ENCODE measurements around the gene PCMTD2. TPM values are rescaled to one million over a fixed set of nuclear protein-coding genes. Genes with fewer than 3 reads are reported as not detected.

PCMTD2 gene
- total and polyA plus RNA-seq, 2 of the 8 experiments (the other 6 are each of a cell fraction or from before 2014, with no cell fraction given) = 21.4 to 55.1 TPM

DNA sequence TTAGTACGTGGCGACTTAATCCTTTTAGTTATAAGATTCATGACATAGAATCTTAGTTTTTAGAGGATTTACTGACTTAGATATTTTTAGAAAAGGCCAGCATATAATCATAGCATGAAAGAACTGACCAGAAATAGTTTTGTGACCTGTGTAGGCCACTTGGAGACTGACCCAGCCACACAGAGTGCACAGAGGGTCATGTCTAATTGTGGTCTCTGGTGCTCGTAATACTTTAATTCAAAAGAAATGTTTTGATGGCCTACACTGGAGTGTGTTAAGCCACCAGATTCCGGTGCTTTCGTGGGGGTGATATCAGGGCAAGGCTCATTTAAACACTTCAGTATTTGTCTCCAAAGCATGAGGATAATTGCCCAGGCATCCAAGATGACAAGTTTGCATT lies 11.4 kb downstream of the PCMTD2 start (continued):
- TF ChIP-seq, protein P1, sequence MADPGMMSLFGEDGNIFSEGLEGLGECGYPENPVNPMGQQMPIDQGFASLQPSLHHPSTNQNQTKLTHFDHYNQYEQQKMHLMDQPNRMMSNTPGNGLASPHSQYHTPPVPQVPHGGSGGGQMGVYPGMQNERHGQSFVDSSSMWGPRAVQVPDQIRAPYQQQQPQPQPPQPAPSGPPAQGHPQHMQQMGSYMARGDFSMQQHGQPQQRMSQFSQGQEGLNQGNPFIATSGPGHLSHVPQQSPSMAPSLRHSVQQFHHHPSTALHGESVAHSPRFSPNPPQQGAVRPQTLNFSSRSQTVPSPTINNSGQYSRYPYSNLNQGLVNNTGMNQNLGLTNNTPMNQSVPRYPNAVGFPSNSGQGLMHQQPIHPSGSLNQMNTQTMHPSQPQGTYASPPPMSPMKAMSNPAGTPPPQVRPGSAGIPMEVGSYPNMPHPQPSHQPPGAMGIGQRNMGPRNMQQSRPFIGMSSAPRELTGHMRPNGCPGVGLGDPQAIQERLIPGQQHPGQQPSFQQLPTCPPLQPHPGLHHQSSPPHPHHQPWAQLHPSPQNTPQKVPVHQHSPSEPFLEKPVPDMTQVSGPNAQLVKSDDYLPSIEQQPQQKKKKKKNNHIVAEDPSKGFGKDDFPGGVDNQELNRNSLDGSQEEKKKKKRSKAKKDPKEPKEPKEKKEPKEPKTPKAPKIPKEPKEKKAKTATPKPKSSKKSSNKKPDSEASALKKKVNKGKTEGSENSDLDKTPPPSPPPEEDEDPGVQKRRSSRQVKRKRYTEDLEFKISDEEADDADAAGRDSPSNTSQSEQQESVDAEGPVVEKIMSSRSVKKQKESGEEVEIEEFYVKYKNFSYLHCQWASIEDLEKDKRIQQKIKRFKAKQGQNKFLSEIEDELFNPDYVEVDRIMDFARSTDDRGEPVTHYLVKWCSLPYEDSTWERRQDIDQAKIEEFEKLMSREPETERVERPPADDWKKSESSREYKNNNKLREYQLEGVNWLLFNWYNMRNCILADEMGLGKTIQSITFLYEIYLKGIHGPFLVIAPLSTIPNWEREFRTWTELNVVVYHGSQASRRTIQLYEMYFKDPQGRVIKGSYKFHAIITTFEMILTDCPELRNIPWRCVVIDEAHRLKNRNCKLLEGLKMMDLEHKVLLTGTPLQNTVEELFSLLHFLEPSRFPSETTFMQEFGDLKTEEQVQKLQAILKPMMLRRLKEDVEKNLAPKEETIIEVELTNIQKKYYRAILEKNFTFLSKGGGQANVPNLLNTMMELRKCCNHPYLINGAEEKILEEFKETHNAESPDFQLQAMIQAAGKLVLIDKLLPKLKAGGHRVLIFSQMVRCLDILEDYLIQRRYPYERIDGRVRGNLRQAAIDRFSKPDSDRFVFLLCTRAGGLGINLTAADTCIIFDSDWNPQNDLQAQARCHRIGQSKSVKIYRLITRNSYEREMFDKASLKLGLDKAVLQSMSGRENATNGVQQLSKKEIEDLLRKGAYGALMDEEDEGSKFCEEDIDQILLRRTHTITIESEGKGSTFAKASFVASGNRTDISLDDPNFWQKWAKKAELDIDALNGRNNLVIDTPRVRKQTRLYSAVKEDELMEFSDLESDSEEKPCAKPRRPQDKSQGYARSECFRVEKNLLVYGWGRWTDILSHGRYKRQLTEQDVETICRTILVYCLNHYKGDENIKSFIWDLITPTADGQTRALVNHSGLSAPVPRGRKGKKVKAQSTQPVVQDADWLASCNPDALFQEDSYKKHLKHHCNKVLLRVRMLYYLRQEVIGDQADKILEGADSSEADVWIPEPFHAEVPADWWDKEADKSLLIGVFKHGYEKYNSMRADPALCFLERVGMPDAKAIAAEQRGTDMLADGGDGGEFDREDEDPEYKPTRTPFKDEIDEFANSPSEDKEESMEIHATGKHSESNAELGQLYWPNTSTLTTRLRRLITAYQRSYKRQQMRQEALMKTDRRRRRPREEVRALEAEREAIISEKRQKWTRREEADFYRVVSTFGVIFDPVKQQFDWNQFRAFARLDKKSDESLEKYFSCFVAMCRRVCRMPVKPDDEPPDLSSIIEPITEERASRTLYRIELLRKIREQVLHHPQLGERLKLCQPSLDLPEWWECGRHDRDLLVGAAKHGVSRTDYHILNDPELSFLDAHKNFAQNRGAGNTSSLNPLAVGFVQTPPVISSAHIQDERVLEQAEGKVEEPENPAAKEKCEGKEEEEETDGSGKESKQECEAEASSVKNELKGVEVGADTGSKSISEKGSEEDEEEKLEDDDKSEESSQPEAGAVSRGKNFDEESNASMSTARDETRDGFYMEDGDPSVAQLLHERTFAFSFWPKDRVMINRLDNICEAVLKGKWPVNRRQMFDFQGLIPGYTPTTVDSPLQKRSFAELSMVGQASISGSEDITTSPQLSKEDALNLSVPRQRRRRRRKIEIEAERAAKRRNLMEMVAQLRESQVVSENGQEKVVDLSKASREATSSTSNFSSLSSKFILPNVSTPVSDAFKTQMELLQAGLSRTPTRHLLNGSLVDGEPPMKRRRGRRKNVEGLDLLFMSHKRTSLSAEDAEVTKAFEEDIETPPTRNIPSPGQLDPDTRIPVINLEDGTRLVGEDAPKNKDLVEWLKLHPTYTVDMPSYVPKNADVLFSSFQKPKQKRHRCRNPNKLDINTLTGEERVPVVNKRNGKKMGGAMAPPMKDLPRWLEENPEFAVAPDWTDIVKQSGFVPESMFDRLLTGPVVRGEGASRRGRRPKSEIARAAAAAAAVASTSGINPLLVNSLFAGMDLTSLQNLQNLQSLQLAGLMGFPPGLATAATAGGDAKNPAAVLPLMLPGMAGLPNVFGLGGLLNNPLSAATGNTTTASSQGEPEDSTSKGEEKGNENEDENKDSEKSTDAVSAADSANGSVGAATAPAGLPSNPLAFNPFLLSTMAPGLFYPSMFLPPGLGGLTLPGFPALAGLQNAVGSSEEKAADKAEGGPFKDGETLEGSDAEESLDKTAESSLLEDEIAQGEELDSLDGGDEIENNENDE (IDR thresholded peaks at IDR 0.05; ENCODE audit: insufficient replicate concordance, low read length) = no peak
- TF ChIP-seq ZNF274 (IDR thresholded peaks at IDR 0.05; ENCODE audit: borderline replicate concordance, extremely low read depth, low read length) = no peak
- no peak for TF ChIP-seq POU5F1 (IDR thresholded peaks at IDR 0.05; ENCODE audit: low read depth, low read length)
